AML-193 (cell line): ENCODE data around the gene TBC1D22A.

Source experiments
- DNase-seq, 2 experiments: peaks; one replicate each; lab custom pipeline; 2025; lab: John Stamatoyannopoulos, UW

Gene TBC1D22A

GRCh38 chr22:47190957-47191670, 428.7 kb downstream of the TBC1D22A start:
- DNase-seq: no peak

DNA sequence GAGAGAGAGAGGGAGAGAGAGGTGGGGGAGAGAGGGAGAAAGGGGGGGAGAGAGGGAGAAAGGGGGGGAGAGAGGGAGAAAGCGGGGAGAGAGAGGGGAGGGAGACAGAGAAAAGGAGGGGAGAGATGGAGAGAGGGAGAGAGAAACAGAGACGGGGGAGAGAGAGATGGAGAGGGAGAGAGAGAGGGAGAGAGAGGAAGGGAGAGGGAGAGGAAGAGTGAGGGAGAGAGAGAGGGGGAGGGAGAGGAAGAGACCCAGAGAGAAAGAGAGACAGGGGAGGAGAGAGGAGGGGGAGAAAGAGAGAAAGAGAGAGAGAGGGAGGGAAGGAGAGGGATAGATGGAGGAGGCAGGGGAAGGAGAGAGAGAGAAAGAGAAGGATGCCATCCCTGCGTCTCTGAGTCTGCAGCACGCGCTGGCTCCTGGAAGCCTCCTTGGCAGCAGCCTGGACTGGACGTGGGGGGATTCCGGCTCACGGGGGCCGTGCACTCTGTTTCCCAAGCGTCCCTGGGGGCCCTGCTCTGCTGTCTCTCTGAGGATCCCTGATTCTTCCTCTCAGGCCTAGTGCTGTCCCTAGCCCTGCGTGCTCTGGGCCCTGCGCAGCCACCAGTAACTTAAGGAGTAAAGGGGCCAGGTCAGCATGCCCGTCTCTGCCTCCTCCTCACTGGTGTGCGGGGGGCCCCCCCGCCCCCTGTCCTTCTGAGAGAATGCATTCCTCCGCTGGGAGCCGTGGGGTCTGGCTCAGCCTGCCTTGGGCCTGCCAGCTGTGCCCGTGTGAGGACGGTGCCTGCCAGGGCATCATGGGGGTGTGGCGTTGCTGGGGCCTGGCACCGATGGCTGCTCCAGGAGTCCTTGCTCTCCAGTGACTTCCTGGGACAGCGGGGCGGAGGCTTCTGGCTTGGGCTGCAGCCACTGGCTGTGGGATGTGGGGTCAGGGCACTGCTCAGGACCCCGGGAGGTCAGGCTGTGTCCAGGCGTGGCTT, 429.5 kb downstream of the TBC1D22A start:
- DNase-seq: no peak

- no peak for DNase-seq
Measured at GRCh38 chr22:47192651-47193437, 430.4 kb downstream of the TBC1D22A start.

DNA sequence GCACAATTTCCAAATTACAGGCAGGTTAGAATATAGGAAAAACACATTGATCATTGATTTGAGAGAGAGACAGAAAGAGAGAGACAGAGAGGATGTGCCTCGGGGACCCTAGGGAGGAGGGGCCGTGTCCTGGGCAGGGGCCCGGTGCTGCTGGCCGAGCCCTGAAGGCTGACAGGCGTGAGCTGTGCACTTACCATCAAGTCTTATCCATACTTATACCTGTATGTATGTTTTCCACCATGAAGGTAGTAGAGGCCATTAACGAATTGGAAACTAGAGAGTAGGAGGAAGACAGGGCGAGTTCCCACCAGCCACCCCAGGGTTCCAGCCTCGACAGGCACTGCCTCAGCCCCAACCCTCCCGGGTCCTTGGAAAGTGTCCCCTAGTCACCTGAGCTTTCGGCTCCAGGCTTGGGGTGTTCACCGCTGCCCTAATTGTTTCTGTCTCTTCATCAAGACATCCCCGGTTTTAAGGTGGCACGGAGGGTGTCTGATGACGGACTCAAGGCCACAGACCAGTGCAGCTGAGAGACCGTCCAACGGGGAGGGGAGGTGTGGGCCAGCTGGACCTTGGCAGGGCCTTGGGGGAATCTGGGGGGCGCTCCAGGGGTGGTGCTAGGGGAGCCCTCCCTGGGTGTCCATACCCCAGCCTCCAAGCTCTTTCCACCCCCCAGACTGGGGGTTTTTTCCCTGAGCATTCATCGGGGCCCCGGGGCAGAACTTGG, 431.3 kb downstream of the TBC1D22A start:
- DNase-seq: no peak

DNA sequence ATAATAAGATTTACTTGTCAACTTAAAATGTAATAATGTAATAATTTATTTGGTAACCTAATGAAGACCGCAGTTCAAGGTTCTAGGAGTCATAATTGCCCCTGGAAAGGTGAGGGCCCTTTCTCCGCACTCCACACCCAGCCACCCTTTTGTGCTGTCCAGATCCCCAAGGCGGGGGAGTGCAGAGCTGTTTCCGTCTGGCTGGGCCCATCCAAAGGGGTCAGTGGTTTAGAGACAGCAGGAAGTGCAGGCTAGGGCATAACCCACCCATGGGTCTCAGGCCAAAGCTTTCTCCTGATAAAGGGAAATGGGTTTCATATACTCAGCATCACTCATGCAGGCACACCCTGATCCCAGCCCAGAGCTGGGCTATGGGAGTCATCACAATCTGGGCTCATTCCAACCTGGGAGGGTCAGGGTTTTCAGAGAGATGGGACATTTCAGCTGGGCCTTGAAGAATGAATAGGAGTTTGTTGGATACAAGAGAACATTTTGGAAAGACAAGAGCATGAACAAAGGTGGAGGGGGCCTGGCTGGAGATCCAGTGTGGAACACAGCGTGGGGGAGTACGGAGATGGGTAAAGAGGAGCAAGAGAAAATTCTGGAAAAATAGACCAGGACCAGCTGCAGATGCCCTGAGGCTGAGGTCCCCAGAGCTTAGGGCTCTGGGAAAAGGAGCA, 432.2 kb downstream of the TBC1D22A start:
- DNase-seq: no peak

DNA sequence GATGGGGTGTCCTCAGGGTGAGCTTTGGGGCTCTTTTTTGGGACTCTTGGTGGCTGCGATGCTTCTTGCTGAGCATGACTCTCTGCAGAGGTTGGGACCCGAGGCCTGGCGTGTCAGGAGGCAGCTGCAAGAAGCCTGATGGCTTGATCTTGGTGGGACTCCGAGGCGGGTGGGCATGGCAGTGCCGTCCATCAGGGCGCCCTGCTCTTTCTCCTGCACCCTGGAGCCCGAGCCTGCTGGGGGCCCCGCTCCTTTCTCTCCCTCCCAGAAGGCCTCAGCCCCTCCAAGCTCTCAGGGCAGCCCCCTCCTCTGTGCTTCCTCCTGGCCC, 432.7 kb downstream of the TBC1D22A start:
- DNase-seq: no peak

DNA sequence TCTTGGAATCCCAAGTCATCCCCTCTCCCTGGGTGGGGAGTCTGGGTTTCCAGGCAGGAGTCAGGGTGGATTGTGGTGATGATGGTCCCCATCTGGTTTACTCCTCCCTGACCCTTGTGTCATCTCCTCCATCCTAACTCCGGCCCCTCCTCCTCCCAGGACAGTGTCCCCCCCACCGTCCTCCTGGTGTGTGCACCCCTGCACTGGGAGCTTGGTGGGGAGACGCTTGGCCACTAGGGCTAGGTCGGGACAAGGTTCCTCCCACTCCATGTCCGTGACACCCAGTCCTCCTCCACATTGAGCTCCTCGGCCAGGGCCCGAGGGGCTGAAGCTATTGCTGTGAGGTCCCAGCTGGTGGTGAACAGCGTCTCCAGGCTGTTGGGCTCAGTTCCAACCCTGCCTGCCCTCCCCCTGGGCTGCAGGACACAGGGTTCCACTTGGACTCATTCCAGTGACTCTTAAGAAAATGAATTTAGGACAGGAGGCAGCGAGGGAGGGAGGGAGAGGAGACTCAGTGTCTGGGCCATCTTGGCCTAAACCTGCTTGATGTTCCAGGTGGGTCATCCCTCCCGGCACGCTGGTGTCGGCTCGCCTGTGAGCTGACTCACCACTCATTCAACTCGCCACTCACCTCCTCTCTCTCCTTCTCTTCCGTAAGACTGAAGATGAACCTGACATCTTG, 433.2 kb downstream of the TBC1D22A start:
- no peak for DNase-seq

DNA sequence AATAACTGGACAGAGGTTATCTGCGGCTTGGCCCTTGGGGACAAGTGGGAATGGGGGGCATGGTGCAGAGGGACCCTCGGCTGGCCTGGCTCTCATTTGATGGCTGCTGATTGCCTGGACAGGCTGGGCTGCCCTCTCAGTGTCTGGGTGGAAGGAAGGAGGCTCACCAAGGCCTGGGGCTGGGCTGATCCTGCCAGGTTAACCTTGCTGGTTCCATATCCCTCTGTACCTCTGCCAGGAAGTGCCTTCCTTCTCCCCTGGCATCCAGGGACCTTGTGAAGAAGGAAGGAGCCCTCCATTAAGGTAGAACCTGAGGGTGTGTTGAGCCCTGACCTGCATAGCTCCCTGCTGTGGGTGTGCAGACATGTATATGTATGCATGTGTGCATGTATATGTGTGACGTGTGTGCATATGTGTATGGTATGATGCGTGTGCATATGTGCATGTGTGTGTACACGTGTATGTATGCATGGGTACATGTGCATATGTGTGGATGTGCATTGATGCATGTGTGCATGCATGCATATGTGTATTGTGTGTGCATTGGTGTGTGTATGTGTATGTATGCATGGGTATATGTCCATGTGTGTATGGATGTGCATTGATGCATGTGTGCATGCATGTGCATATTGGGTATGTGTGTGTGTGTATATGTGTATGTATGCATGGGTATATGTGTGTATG, 433.9 kb downstream of the TBC1D22A start:
- no peak for DNase-seq

GRCh38 chr22:47196881-47197772, 434.7 kb downstream of the TBC1D22A start:
- no peak for DNase-seq

DNA sequence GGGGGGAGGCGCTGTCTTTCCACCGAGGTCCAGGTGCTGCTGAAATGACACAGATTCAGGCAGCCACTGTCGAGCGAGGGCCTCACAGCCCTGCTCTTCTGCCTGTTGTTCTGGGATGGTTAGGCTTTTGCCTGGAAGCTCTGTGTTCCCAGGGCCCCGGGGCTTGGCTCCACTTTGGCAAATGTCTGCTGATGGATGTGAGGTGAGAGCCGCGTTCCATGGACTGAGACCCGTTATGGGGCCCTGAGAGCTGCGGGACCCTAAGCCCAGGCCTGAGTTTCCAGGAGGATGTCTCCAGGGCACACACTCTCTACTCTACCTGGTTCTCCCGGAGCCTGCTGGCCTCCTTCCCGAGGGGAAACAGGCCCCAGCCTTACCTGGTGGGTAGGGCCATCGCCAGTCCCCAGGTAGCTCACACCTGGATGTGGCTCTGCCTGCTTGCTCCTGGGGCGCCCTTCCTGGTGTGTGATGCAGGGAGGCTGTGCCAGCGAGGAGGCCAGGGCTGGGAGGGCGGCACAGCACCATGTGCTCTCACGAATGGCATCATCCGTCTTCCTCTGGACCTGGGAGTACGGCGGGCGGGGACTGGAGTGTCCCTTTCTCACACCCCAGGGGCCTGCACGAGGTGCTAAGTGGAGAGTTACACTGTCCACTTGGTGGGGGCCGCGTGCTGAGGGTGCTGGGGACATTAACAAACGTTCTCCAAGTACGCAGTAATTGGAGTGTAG, 435.5 kb downstream of the TBC1D22A start:
- DNase-seq: no peak

- DNase-seq: no peak
Measured at GRCh38 chr22:47198801-47199251, 436.4 kb downstream of the TBC1D22A start.

GRCh38 chr22:47199261-47199978, 437.0 kb downstream of the TBC1D22A start:
- no peak for DNase-seq

GRCh38 chr22:47199979-47200272, 437.5 kb downstream of the TBC1D22A start:
- DNase-seq: no peak

- DNase-seq: no peak
Measured at GRCh38 chr22:47200273-47201051, 438.0 kb downstream of the TBC1D22A start.

DNA sequence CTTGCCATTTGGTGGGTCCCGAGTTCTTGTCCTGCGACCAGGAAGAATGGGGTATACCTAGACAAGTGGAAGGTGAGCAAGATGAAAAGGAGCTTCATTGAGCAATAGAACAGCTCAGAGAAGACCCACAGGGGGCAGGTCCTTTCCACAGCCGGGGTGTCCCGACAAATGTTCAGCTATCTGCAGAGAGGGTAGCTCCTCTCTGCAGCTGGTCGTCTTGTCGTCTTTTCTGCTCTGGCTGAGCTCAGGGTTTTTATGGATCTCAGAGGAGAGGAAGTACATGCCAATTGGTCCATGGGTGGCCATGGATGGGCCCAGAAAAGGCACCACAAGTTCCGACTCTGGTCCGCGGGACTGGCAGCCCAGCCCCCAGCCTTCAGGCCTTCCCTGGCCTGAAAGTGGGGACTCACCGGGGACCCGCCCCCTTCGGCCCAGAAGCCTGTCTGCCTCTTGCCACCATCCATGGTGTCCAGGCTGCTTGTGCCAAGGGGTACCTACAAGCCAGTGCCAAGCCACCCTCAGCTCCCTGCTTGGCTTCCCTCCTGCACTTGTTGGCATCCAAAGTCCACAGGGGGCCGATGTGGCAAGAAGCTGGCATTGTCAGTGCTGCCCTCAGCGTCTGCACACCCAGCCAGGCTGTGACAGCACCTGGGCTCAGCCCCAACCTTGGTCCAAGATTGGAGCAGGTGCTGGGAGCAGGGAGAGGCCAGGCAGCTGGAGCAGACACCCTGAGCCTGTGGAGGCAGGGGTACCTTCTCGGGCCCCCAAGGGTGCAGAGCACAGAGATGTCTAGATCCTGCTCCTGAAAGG, 438.9 kb downstream of the TBC1D22A start:
- no peak for DNase-seq
